PFSK-1 (cell line): Measurements from ENCODE around the gene ALDH16A1.

Experiments used
- POLR2AphosphoS5 ChIP-seq: IDR thresholded peaks from 2 replicates; pipeline ENCODE4 v1.6.1; 2012; ENCODE audit warnings: low read depth, mild to moderate bottlenecking, control low read depth, low read length, moderate library complexity
- REST ChIP-seq, 2 experiments: IDR thresholded peaks; 2 replicates each; pipeline versions ENCODE4 v1.6.1 to v1.8.0; 2011 to 2012; ENCODE audit warnings: low read depth in 2 of 2, low read length in 2 of 2, control low read depth in 1 of 2, inconsistent platforms in 1 of 2, mild to moderate bottlenecking in 1 of 2, moderate library complexity in 1 of 2; ENCODE audit not compliant: insufficient read depth in 1 of 2

- no peak for TF ChIP-seq REST (IDR thresholded peaks at IDR 0.05; ENCODE audit: insufficient read depth in 1 of 2, low read depth in 2 of 2, low read length in 2 of 2)
- TF ChIP-seq POLR2AphosphoS5 = no peak
These were observed 38.8 kb upstream of the ALDH16A1 start for GRCh38 chr19:49414256-49414655.
